GM12891 (cell line): ENCODE measurements around the gene LRRC7.

Experiments used
- POLR2A ChIP-seq: IDR thresholded peaks from 2 replicates; pipeline ENCODE4 v1.6.1; 2011; ENCODE audit warnings: low read depth, low read length, control low read depth
- POLR2AphosphoS5 ChIP-seq: IDR thresholded peaks from 2 replicates; pipeline ENCODE4 v1.6.1; 2011; ENCODE audit warnings: low read depth, low read length, control low read depth
- POU2F2 ChIP-seq: IDR thresholded peaks from 2 replicates; pipeline ENCODE4 v1.6.1; 2011; ENCODE audit warnings: low read depth, mild to moderate bottlenecking, control low read depth, low read length, moderate library complexity
- SPI1 ChIP-seq: IDR thresholded peaks from 2 replicates; pipeline ENCODE4 v1.6.1; 2011; ENCODE audit warnings: low read depth, low read length, control low read depth
- TAF1 ChIP-seq: IDR thresholded peaks from 2 replicates; pipeline ENCODE4 v1.6.1; 2011; ENCODE audit warnings: low read depth, low read length, control low read depth

GRCh38 chr1:69992594-69992993, 424.9 kb downstream of the LRRC7 start:
- TF ChIP-seq POLR2AphosphoS5 = no peak
- no peak for TF ChIP-seq POLR2A
- TF ChIP-seq POU2F2 = no peak
- no peak for TF ChIP-seq TAF1
- TF ChIP-seq SPI1 = no peak
